ENCODE results near the gene ATP8A1.

Gene ATP8A1

GRCh38 chr4:42624551-42624950 is 32.4 kb downstream of the ATP8A1 start:
- no peak for DNase-seq

- DNase-seq = no peak
These were observed 38.9 kb downstream of the ATP8A1 start for GRCh38 chr4:42618023-42618422.

GRCh38 chr4:42617030-42617429 is 39.9 kb downstream of the ATP8A1 start:
- DNase-seq = no peak

- DNase-seq = no peak
These were observed 40.3 kb downstream of the ATP8A1 start for GRCh38 chr4:42616572-42616971.

GRCh38 chr4:42615131-42615763 is 41.7 kb downstream of the ATP8A1 start:
- DNase-seq = no peak

- DNase-seq = peak; percentile 11
These were observed 44.0 kb downstream of the ATP8A1 start for GRCh38 chr4:42612898-42613297.

GRCh38 chr4:42610941-42611340 is 46.0 kb downstream of the ATP8A1 start:
- DNase-seq = peak; percentile 5

- DNase-seq = no peak
These were observed 47.9 kb downstream of the ATP8A1 start for GRCh38 chr4:42609051-42609450.

- DNase-seq = no peak
These were observed 48.4 kb downstream of the ATP8A1 start for GRCh38 chr4:42608551-42608950.

GRCh38 chr4:42607011-42607726 is 49.7 kb downstream of the ATP8A1 start:
- DNase-seq = peak; percentile 16

GRCh38 chr4:42605264-42605663 is 51.6 kb downstream of the ATP8A1 start:
- DNase-seq = no peak

GRCh38 chr4:42603862-42604261 is 53.0 kb downstream of the ATP8A1 start:
- DNase-seq = no peak

GRCh38 chr4:42600578-42600977 is 56.3 kb downstream of the ATP8A1 start:
- no peak for DNase-seq

- DNase-seq = no peak
These were observed 60.0 kb downstream of the ATP8A1 start for GRCh38 chr4:42596918-42597317.

GRCh38 chr4:42594888-42595287 is 62.0 kb downstream of the ATP8A1 start:
- no peak for DNase-seq

- DNase-seq = peak; percentile 91
These were observed 68.0 kb downstream of the ATP8A1 start for GRCh38 chr4:42588909-42589308.

- DNase-seq = no peak
These were observed 70.1 kb downstream of the ATP8A1 start for GRCh38 chr4:42586775-42587174.

GRCh38 chr4:42579903-42580302 is 77.0 kb downstream of the ATP8A1 start:
- DNase-seq = no peak

GRCh38 chr4:42578187-42578586 is 78.7 kb downstream of the ATP8A1 start:
- no peak for DNase-seq

GRCh38 chr4:42574870-42575430 is 82.0 kb downstream of the ATP8A1 start:
- DNase-seq = no peak

- no peak for DNase-seq
These were observed 83.7 kb downstream of the ATP8A1 start for GRCh38 chr4:42573249-42573648.

GRCh38 chr4:42570221-42570620 is 86.7 kb downstream of the ATP8A1 start:
- DNase-seq = no peak

- DNase-seq = peak; percentile 85
These were observed 88.2 kb downstream of the ATP8A1 start for GRCh38 chr4:42568610-42569207.

- DNase-seq = peak; percentile 17
These were observed 90.1 kb downstream of the ATP8A1 start for GRCh38 chr4:42566835-42567234.

Measured in OCI-M1 (cell line).